ENCODE data around the gene CTNNBL1.

Gene CTNNBL1

GRCh38 chr20:37919389-37920040 is 225.7 kb downstream of the CTNNBL1 start:
- Histone ChIP-seq H3K4me1 (peaks cover 5 to 14% (median 9%) of the 10 kb centered on the region in 10 experiments; a peak in 19 of 20 replicates), H3K27ac (no peak overlapping the region), H3K27me3 (peaks cover 32 to 47% (median 45%) of the 10 kb centered on the region in 11 experiments), H3K9ac (no peak overlapping the region), H3K36me3 (no peaks in the 10 kb centered on the region), H4K20me1 (peaks cover 0 to 8% (median 0%) of the 10 kb centered on the region in 11 experiments; a peak in 4 of 22 replicates), H3K9me3 (replicated peaks in 1 of 11) (no peaks in the 10 kb centered on the region), H3K4me2 (no peak overlapping the region), H3K4me3 (no peak overlapping the region)
- no peak for TF ChIP-seq Cebpa-rat (IDR thresholded peaks at IDR 0.05)

DNA sequence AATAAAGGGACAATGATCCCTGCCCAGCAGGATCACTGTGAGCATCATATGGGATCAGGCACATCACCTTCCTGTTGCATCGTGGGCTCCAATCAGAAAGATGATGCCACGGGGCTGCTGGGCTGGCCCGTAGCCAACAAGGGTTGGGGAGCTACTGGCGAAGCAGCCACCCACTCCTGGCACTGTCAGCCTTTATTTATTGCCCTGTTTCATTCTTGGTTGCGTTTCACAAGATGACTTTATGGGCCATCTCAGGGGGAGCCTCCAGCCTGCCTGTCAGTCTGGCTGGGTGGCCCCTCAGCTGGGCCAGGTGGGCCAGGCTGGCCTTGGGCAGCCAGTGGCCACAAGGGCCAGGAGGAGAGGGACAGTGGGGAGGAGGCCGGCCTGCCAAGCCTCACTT is 226.4 kb downstream of the CTNNBL1 start:
- H3K27ac ChIP-seq, result no peak overlapping the region

DNA sequence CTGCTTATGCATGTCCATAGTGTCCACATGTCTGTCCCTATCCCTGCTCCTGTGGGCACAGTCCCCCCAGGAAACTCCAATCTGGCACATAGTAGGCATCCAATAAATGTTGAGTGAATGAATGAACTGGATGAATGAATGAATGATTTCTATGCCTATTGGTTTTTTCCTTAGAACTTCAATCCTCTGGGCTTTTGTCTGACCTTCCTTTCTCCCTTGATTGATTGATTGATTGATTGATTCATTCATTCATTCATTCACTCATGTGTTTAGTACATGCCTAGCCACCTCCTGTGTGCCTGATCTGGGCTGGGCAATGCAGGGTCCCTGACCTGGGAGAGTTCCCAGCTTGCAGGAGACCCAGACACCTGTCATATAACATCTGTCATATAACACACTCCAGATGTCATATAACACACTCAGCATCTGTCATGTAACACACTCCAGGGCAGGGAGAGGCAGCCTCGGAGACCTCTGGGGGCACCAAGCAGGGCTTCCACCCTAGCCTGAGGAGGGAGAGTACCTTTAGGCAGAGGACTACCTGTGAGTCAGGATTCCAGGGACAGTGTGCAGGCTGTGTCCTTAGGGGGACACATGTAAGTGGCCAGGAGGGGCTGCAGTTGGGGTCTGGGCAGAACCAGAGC is 227.0 kb downstream of the CTNNBL1 start:
- Histone ChIP-seq H3K9ac (no peak overlapping the region), H3K4me2 (peak overlapping the region in 2 of 11 experiments; percentile 18 to 21; a peak in 1 of 22 replicates), H4K20me1 (peaks cover 0 to 7% (median 0%) of the 10 kb centered on the region in 11 experiments; a peak in 4 of 22 replicates), H3K4me1 (peaks cover 0 to 8% (median 5%) of the 10 kb centered on the region in 10 experiments; a peak in 8 of 20 replicates), H3K27ac (no peak overlapping the region), H3K36me3 (no peaks in the 10 kb centered on the region), H3K27me3 (peaks cover 19 to 35% (median 32%) of the 10 kb centered on the region in 11 experiments), H3K9me3 (replicated peaks in 1 of 11) (no peaks in the 10 kb centered on the region), H3K4me3 (no peak overlapping the region)
- TF ChIP-seq Cebpa-rat (IDR thresholded peaks at IDR 0.05), result no peak

More for the DNA sequence above, 226.4 kb downstream of the CTNNBL1 start:
- H3K36me3 ChIP-seq, result no peaks in the 10 kb centered on the region
- H3K4me2 ChIP-seq, result no peak overlapping the region
- H3K4me3 ChIP-seq, result no peak overlapping the region
- peaks cover 24 to 40% (median 38%) of the 10 kb centered on the region in 11 experiments for H3K27me3 ChIP-seq
- no peaks in the 10 kb centered on the region for H3K9me3 ChIP-seq (replicated peaks in 1 of 11)
- TF ChIP-seq Cebpa-rat (IDR thresholded peaks at IDR 0.05), result no peak
- H3K9ac ChIP-seq, result no peak overlapping the region
- peaks cover 0 to 8% (median 5%) of the 10 kb centered on the region in 10 experiments; a peak in 8 of 20 replicates for H3K4me1 ChIP-seq
- H4K20me1 ChIP-seq, result peaks cover 0 to 8% (median 0%) of the 10 kb centered on the region in 11 experiments; a peak in 4 of 22 replicates

- Histone ChIP-seq H3K36me3 (no peaks in the 10 kb centered on the region), H3K27me3 (peaks cover 13 to 28% (median 26%) of the 10 kb centered on the region in 11 experiments), H3K27ac (no peak overlapping the region), H3K4me2 (peak overlapping the region in 2 of 11 experiments; percentile 18 to 21; a peak in 1 of 22 replicates), H3K9ac (no peak overlapping the region), H4K20me1 (peaks cover 0 to 5% (median 0%) of the 10 kb centered on the region in 11 experiments; a peak in 4 of 22 replicates), H3K9me3 (replicated peaks in 1 of 11) (no peaks in the 10 kb centered on the region), H3K4me1 (peaks cover 0 to 8% (median 5%) of the 10 kb centered on the region in 10 experiments; a peak in 8 of 20 replicates), H3K4me3 (no peak overlapping the region)
- no peak for TF ChIP-seq Cebpa-rat (IDR thresholded peaks at IDR 0.05)
Measured at GRCh38 chr20:37921341-37921929, 227.6 kb downstream of the CTNNBL1 start.
